Nephron progenitor cell (in vitro differentiated cells): ENCODE data around the gene XRN1.
A peak's percentile ranks its signal among the peaks of the same experiment; 100 is the strongest.
"Not testable (repeated sequence)": the region's sequence is repeated elsewhere in the genome, so short reads cannot be mapped to it uniquely, and the experiment has no call there.

Experiments used
- DNase-seq: peaks from one replicate; pipeline ENCODE4 v3.0.0; 2021
- H3K27ac Mint-ChIP-seq: 2 replicates; pipeline ENCODE4 v1.8.0; 2021; ENCODE audit warnings: mild to moderate bottlenecking, moderate library complexity, mixed read lengths
- H3K27me3 Mint-ChIP-seq: 2 replicates; pipeline ENCODE4 v1.8.0; 2021; ENCODE audit warnings: mild to moderate bottlenecking, low read depth, mixed read lengths; ENCODE audit not compliant: poor library complexity
- H3K36me3 Mint-ChIP-seq: 2 replicates; pipeline ENCODE4 v1.8.0; 2021; ENCODE audit warnings: low read depth, mixed read lengths
- H3K4me1 Mint-ChIP-seq: 2 replicates; pipeline ENCODE4 v1.8.0; 2021; ENCODE audit warnings: mixed read lengths
- H3K4me3 Mint-ChIP-seq: 2 replicates; pipeline ENCODE4 v1.8.0; 2021; ENCODE audit warnings: mild to moderate bottlenecking, moderate library complexity, mixed read lengths
- H3K9me3 Mint-ChIP-seq: 2 replicates; pipeline ENCODE4 v1.8.0; 2021; ENCODE audit warnings: mild to moderate bottlenecking, moderate library complexity, mixed read lengths
- TF ChIP-seq, protein P1 (sequence below): fragments of 200-600 bp; sonication (generic); IDR thresholded peaks from 2 replicates; pipeline ENCODE4 v1.5.0; 2021; ENCODE audit warnings: antibody characterized with exemption

The XRN1 gene

DNA sequence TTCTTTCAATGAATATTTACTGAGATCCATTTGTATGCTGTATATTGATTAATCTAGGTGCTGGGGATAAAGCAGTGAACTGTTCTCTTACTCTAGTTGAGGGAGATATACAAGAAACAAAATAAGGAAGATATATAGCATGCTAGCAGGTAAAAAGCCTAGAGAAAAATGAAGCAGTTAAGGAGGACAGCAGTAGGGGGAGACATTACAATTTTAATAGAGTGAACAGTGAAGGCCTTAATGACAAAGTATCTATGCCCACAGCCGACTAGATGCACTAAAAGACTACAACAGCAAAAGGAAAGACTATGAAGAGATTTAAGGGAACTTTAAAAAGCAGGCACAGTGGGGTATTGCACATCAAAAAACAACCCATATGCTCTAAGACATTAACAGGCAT lies 81.4 kb downstream of the XRN1 start:
- H3K27ac Mint-ChIP-seq = no peak overlapping the region
- H3K27me3 Mint-ChIP-seq = no peaks in the 10 kb centered on the region
- H3K4me3 Mint-ChIP-seq = no peak overlapping the region
- no peak for DNase-seq
- TF ChIP-seq, protein P1, sequence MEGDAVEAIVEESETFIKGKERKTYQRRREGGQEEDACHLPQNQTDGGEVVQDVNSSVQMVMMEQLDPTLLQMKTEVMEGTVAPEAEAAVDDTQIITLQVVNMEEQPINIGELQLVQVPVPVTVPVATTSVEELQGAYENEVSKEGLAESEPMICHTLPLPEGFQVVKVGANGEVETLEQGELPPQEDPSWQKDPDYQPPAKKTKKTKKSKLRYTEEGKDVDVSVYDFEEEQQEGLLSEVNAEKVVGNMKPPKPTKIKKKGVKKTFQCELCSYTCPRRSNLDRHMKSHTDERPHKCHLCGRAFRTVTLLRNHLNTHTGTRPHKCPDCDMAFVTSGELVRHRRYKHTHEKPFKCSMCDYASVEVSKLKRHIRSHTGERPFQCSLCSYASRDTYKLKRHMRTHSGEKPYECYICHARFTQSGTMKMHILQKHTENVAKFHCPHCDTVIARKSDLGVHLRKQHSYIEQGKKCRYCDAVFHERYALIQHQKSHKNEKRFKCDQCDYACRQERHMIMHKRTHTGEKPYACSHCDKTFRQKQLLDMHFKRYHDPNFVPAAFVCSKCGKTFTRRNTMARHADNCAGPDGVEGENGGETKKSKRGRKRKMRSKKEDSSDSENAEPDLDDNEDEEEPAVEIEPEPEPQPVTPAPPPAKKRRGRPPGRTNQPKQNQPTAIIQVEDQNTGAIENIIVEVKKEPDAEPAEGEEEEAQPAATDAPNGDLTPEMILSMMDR = no peak
- peaks cover 53% of the 10 kb centered on the region for H3K36me3 Mint-ChIP-seq
- H3K4me1 Mint-ChIP-seq = no peaks in the 10 kb centered on the region
- no peaks in the 10 kb centered on the region for H3K9me3 Mint-ChIP-seq

DNA sequence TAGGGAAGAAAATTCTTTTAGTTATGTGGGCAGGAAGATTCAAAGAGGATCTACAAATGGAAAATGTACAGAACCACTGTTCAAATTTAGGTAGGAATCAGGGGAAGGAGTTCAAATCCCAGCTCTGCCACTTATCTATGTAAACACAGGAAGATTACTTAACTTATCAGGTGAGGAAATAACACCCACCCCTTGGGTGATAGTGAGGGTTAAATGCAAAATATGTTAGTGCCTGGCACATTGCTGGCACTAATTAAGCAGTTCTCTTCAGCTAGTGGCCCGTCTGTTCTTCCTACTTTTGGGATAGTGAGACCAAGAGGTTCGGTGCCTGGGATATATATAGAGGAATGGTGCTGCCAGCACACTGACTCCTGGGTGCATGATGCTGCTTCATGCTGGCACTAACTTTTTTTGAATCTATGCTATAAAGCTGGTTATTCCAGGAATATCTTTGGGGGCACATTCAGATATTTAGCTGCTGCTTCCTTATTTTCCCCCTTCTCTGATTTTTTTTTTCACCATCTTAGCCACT lies 83.8 kb downstream of the XRN1 start:
- Mint-ChIP-seq H3K36me3 (peaks cover 57% of the 10 kb centered on the region), H3K4me1 (no peaks in the 10 kb centered on the region), H3K9me3 (no peaks in the 10 kb centered on the region), H3K4me3 (no peak overlapping the region), H3K27ac (peak overlapping the region; percentile 28), H3K27me3 (no peaks in the 10 kb centered on the region)
- TF ChIP-seq, protein P1 = no peak
- DNase-seq = no peak

DNA sequence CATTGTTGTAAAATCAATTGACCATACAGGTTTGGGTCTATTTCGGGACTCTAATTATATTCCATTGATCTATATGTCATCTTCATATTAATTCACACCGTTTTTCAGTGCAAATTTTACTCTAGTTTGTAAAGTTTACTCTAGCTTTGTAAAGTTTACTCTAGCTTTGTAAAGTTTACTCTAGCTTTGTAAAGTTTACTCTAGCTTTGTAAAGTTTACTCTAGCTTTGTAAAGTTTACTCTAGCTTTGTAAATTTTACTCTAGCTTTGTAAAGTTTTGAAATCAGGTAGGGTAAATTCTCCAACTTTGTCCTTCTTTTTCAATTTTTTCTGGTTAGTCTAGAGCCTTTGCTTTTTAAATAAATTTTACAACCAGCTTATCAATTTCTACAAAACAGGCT lies 84.4 kb downstream of the XRN1 start:
- H3K36me3 Mint-ChIP-seq = peaks cover 53% of the 10 kb centered on the region
- H3K9me3 Mint-ChIP-seq, H3K4me1 Mint-ChIP-seq, H3K4me3 Mint-ChIP-seq, H3K27ac Mint-ChIP-seq, H3K27me3 Mint-ChIP-seq, DNase-seq: not testable (repeated sequence)

DNA sequence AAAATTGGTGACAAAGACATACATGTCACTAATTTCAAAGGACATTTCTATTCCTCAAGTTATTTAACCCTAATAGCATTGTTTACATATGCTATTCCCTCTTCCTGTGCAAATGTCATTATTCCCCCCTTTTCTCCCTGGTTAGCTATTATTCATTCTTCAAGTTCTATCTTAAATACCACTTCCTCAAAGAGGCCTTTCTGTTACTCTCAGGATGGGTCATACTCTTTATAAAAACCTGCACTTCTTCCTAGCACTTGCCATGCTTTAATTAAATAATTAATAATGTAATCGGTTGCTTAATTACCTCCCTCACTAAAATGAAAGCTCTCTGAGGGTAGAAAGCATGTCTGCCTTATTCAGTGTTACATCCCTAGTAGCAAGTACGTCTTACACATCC lies 88.5 kb downstream of the XRN1 start:
- no peak overlapping the region for H3K4me3 Mint-ChIP-seq
- H3K27ac Mint-ChIP-seq = no peak overlapping the region
- TF ChIP-seq, protein P1 = no peak
- DNase-seq = no peak
- no peaks in the 10 kb centered on the region for H3K9me3 Mint-ChIP-seq
- no peaks in the 10 kb centered on the region for H3K4me1 Mint-ChIP-seq
- H3K27me3 Mint-ChIP-seq = no peaks in the 10 kb centered on the region
- peaks cover 72% of the 10 kb centered on the region for H3K36me3 Mint-ChIP-seq

DNA sequence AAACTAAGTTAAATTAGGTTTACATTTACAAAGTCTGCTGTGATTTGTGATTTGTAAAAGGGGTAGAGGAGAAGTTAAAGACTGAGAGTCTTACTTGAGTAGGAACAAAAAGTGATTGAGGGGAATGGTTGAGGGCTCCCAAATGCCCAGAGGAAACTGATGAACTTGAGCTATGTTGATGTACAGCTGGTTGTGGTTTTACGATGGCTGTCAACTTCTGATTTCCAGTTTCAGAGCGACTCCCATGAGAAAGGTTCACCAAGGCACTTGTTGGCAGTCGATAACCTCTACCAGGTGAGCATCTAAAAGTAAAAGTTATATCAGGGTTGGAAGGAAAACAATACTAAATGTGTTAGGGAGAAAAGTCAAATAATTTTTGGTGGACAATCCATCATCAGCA lies 91.0 kb downstream of the XRN1 start:
- Mint-ChIP-seq H3K4me1 (no peaks in the 10 kb centered on the region), H3K4me3 (no peak overlapping the region), H3K36me3 (peaks cover 71% of the 10 kb centered on the region), H3K27ac (peak overlapping the region; percentile 11), H3K9me3 (no peaks in the 10 kb centered on the region), H3K27me3 (no peaks in the 10 kb centered on the region)
- TF ChIP-seq, protein P1 = no peak
- no peak for DNase-seq

DNA sequence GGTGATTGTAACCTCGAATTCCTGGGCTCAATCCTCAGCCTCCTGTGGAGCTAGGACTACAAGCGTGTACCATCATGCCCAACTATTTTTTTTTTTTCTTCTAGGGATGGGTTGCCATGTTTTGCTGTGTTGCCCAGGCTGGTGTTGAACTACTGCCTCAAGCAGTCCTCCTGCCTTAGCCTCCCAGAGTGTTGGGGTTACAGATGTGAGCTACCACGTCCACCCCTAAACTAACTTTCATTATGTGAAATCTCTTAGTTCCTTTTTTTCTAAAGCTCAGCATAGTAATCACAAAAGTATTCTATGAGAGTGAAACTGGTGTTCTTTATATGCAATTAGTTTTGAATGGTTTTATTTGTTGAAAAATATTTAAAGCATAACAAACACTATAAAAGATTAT lies 92.1 kb downstream of the XRN1 start:
- Mint-ChIP-seq H3K9me3 (no peaks in the 10 kb centered on the region), H3K36me3 (peaks cover 61% of the 10 kb centered on the region), H3K4me1 (no peaks in the 10 kb centered on the region), H3K4me3 (no peak overlapping the region), H3K27ac (no peak overlapping the region), H3K27me3 (no peaks in the 10 kb centered on the region)
- TF ChIP-seq, protein P1 = no peak
- no peak for DNase-seq
